GM23248 (cell line): ENCODE measurements around the gene UBQLN1.

Experiments
- EZH2 ChIP-seq: fragments of 200-600 bp; sonication (generic); IDR thresholded peaks from 2 replicates; pipeline ENCODE4 v1.6.1; 2018; ENCODE audit warnings: antibody characterized with exemption, mild to moderate bottlenecking; ENCODE audit not compliant: insufficient read depth, poor library complexity, severe bottlenecking
- EZH2phosphoT487 ChIP-seq: fragments of 200-600 bp; sonication (generic); IDR thresholded peaks from 2 replicates; pipeline ENCODE4 v1.6.1; 2018; ENCODE audit warnings: antibody characterized with exemption, moderate library complexity, mild to moderate bottlenecking, low read depth; ENCODE audit not compliant: insufficient read depth

DNA sequence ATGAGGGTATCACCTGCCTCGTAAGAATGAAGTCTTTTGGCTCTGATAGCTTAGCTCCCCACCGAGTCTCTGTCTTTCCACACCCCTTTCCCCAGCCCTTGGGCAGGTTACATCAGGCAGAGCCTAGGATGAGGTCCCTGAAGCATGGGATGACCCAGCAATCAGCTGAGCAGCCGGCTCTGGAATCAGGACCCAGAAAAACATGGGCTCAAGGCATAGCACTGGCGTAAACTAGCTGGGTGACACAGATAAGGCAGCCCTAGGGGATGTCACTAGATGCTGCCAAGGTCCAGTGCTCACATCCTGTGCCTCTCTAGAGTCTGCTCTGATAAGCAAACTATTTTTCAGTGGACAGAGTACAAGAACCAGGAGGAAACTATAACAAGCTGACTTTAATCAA is 58.2 kb downstream of the UBQLN1 start:
- TF ChIP-seq EZH2 (no peak), EZH2phosphoT487 (no peak)
